Natural killer cell (primary cell): Measurements from ENCODE around the gene C4orf33. TPM values are rescaled to one million over a fixed set of nuclear protein-coding genes. Genes with fewer than 3 reads are reported as not detected.

Source experiments
- ATAC-seq, 3 donors: fragments of 150-1000 bp in 2 of 3; fragments of 200-7000 bp in 1 of 3; cut with Tn5 transposase; 1 replicate in 1 of 3; 2 replicates in 2 of 3; pipeline ENCODE4 v1.10.0; 2021; ENCODE audit warnings: mild to moderate bottlenecking in 2 of 3, moderate library complexity in 2 of 3
- DNase-seq, 2 donors: peaks; one replicate each; pipeline versions ENCODE4 v3.0.0 to v3.0.0-alpha.2; 2013 to 2021; ENCODE audit warnings: mixed read lengths in 1 of 2
- H3K27ac ChIP-seq: one replicate; pipeline ENCODE4 v1.5.1; 2013; ENCODE audit warnings: mild to moderate bottlenecking, low read length
- H3K27me3 ChIP-seq: one replicate; pipeline ENCODE4 v1.6.1; 2013; ENCODE audit warnings: low read length; ENCODE audit not compliant: control insufficient read depth, insufficient read depth
- H3K36me3 ChIP-seq: one replicate; pipeline ENCODE4 v1.6.1; 2013; ENCODE audit warnings: low read length; ENCODE audit not compliant: control insufficient read depth, insufficient read depth
- H3K4me1 ChIP-seq: one replicate; pipeline ENCODE4 v1.6.1; 2013; ENCODE audit warnings: low read length; ENCODE audit not compliant: control insufficient read depth, insufficient read depth
- H3K4me3 ChIP-seq: one replicate; pipeline ENCODE4 v1.5.1; 2013; ENCODE audit warnings: low read length
- H3K9me3 ChIP-seq: one replicate; pipeline ENCODE4 v1.6.1; 2013; ENCODE audit warnings: low read length; ENCODE audit not compliant: control insufficient read depth, insufficient read depth
- H3K27ac Mint-ChIP-seq, 2 donors: one replicate each; pipeline ENCODE4 v1.8.0; 2022; ENCODE audit warnings: mild to moderate bottlenecking in 2 of 2, mixed read lengths in 2 of 2, moderate library complexity in 1 of 2
- H3K27me3 Mint-ChIP-seq, 2 donors: one replicate each; pipeline ENCODE4 v1.8.0; 2022; ENCODE audit warnings: low read depth in 2 of 2, mixed read lengths in 2 of 2
- H3K36me3 Mint-ChIP-seq: one replicate; pipeline ENCODE4 v1.8.0; 2022; ENCODE audit warnings: mixed read lengths
- H3K4me1 Mint-ChIP-seq, 2 donors: one replicate each; pipeline ENCODE4 v1.8.0; 2022; ENCODE audit warnings: mixed read lengths in 2 of 2
- H3K4me3 Mint-ChIP-seq: one replicate; pipeline ENCODE4 v1.8.0; 2022; ENCODE audit warnings: mild to moderate bottlenecking, moderate library complexity, mixed read lengths
- H3K9me3 Mint-ChIP-seq, 2 donors: one replicate each; pipeline ENCODE4 v1.8.0; 2022; ENCODE audit warnings: mixed read lengths in 2 of 2
- CTCF ChIP-seq: fragments of 200-600 bp; IDR thresholded peaks from one replicate; pipeline ENCODE4 v1.8.0; 2022; ENCODE audit warnings: antibody characterized with exemption
- WGBS: methylation state at CpG from one replicate; pipeline ENCODE4 v1.1.7; 2013; ENCODE audit warnings: missing lambda C conversion rate; ENCODE audit not compliant: insufficient coverage; 5-methylcytosine and 5-hydroxymethylcytosine counted together
- intact Hi-C: fragments of 100-400 bp; cut with micrococcal nuclease; formaldehyde crosslinking; loops from one replicate; pipeline ENCODE4 v1.14.2; 2022
- total RNA-seq, 4 donors: library from RNA; stranded (reverse); fragments of 120-200 nt in 1 of 4; gene quantifications; one replicate each; pipeline versions ENCODE4 v1.2.3 to v1.2.4, GENCODE V29; 2013 to 2022

C4orf33 gene
- 10 to 100 TPM; 23.2 to 27.2 (median 26.2) TPM for total RNA-seq
- total RNA-seq (2013): 22.4 TPM

GRCh38 chr4:129095811-129096454 is at the start of gene C4orf33:
Gene C4orf33 (plus strand): TSS chr4:129096152. CDS start chr4:129102611, 6,459 bp downstream.
- Histone ChIP-seq H3K4me1 (peaks cover 6% of the 10 kb centered on the region), H3K27me3 (no peaks in the 10 kb centered on the region), H3K9me3 (no peaks in the 10 kb centered on the region), H3K4me3 (peak within 1 kb of the TSS; percentile 77), H3K27ac (peak within 1 kb of the TSS; percentile 97), H3K36me3 (no peaks in the 10 kb centered on the region)
- peak within 1 kb of the TSS in 1 of 2 donors; percentile 98 for H3K27ac Mint-ChIP-seq
- WGBS: 0% methylated on average over 10 of the region's 14 CpGs
- no peaks in the 10 kb centered on the region for H3K27me3 Mint-ChIP-seq
- TF ChIP-seq CTCF: no peak
- ATAC-seq: peak; percentile 40 to 58 (median 50)
- H3K9me3 Mint-ChIP-seq: no peaks in the 10 kb centered on the region
- no peaks in the 10 kb centered on the region for H3K36me3 Mint-ChIP-seq
- H3K4me3 Mint-ChIP-seq: peak within 1 kb of the TSS; percentile 98
- peak; percentile 62 to 87 for DNase-seq
- intact Hi-C loops: no loop called here
- peaks cover 13 to 31% of the 10 kb centered on the region in 2 donors for H3K4me1 Mint-ChIP-seq

GRCh38 chr4:129059028-129059427 is 36.9 kb upstream of the C4orf33 start:
- Mint-ChIP-seq H3K4me3 (no peak overlapping the region), H3K27me3 (no peaks in the 10 kb centered on the region), H3K4me1 (no peaks in the 10 kb centered on the region), H3K27ac (no peak overlapping the region), H3K36me3 (peaks cover 70% of the 10 kb centered on the region), H3K9me3 (peaks cover 18 to 32% of the 10 kb centered on the region in 2 donors)
- H3K27me3 ChIP-seq: no peaks in the 10 kb centered on the region
- H3K27ac ChIP-seq: no peak overlapping the region
- DNase-seq (no peak), ATAC-seq (no peak)
- H3K9me3 ChIP-seq: peaks cover 47% of the 10 kb centered on the region
- H3K36me3 ChIP-seq: no peaks in the 10 kb centered on the region
- intact Hi-C loops: no loop called here
- H3K4me3 ChIP-seq: no peak overlapping the region
- no peak for TF ChIP-seq CTCF
- no peaks in the 10 kb centered on the region for H3K4me1 ChIP-seq

- H3K9me3 Mint-ChIP-seq: peaks cover 13 to 21% of the 10 kb centered on the region in 2 donors
- no peaks in the 10 kb centered on the region for H3K27me3 ChIP-seq
- H3K4me1 ChIP-seq: no peaks in the 10 kb centered on the region
- no peak overlapping the region for H3K4me3 Mint-ChIP-seq
- H3K36me3 Mint-ChIP-seq: peaks cover 54% of the 10 kb centered on the region
- peaks cover 0 to under 1% of the 10 kb centered on the region in 2 donors for H3K4me1 Mint-ChIP-seq
- ATAC-seq: no peak
- 100% methylated on average over 3 of the region's 3 CpGs for WGBS
- no peaks in the 10 kb centered on the region for H3K36me3 ChIP-seq
- H3K27ac ChIP-seq: no peak overlapping the region
- peaks cover 30% of the 10 kb centered on the region for H3K9me3 ChIP-seq
- H3K27me3 Mint-ChIP-seq: no peaks in the 10 kb centered on the region
- H3K4me3 ChIP-seq: no peak overlapping the region
- intact Hi-C loops: no loop called here
- TF ChIP-seq CTCF: no peak
- no peak for DNase-seq
- H3K27ac Mint-ChIP-seq: no peak overlapping the region
Measured at GRCh38 chr4:129062580-129062979, 33.4 kb upstream of the C4orf33 start.

- peaks cover 46% of the 10 kb centered on the region for H3K36me3 Mint-ChIP-seq
- Histone ChIP-seq H3K4me1 (no peaks in the 10 kb centered on the region), H3K36me3 (no peaks in the 10 kb centered on the region), H3K4me3 (no peak overlapping the region), H3K9me3 (peaks cover 27% of the 10 kb centered on the region), H3K27me3 (no peaks in the 10 kb centered on the region), H3K27ac (no peak overlapping the region)
- H3K27me3 Mint-ChIP-seq: no peaks in the 10 kb centered on the region
- H3K4me3 Mint-ChIP-seq: no peak overlapping the region
- peaks cover 10 to 22% of the 10 kb centered on the region in 2 donors for H3K9me3 Mint-ChIP-seq
- no CpG with 5 or more reads among the region's 2 CpGs for whole genome bisulfite sequencing
- peaks cover 5 to 7% of the 10 kb centered on the region in 2 donors for H3K4me1 Mint-ChIP-seq
- intact Hi-C loops: no loop called here
- no peak for TF ChIP-seq CTCF
- DNase-seq: no peak
- H3K27ac Mint-ChIP-seq: no peak overlapping the region
- no peak for ATAC-seq
Measured at GRCh38 chr4:129063640-129064039, 32.3 kb upstream of the C4orf33 start.
